H9 (cell line): Measurements from ENCODE around the gene EIF5A. TPM values are rescaled to one million over a fixed set of nuclear protein-coding genes. Genes with fewer than 3 reads are reported as not detected.

Experiments used
- DNase-seq: peaks from one replicate; pipeline ENCODE4 v3.0.0-alpha.2; 2017
- H2AFZ ChIP-seq: one replicate; pipeline ENCODE4 v1.6.1; 2013; ENCODE audit warnings: mild to moderate bottlenecking, low read length, control low read depth, moderate library complexity
- H2AK5ac ChIP-seq: 2 replicates; pipeline ENCODE4 v1.6.1; 2013; ENCODE audit warnings: low read length, control low read depth, mixed read lengths; ENCODE audit not compliant: insufficient read length
- H2BK120ac ChIP-seq: one replicate; pipeline ENCODE4 v1.6.1; 2013; ENCODE audit warnings: low read depth, mild to moderate bottlenecking, low read length, control low read depth, inconsistent platforms; ENCODE audit not compliant: poor library complexity, severe bottlenecking
- H2BK12ac ChIP-seq: 2 replicates; pipeline ENCODE4 v1.6.1; 2013; ENCODE audit warnings: low read length, control low read depth, mixed read lengths, low read depth; ENCODE audit not compliant: insufficient read length
- H2BK15ac ChIP-seq: 2 replicates; pipeline ENCODE4 v1.6.1; 2013; ENCODE audit warnings: low read depth, low read length, control low read depth
- H2BK20ac ChIP-seq: one replicate; pipeline ENCODE4 v1.6.1; 2013; ENCODE audit warnings: low read depth, mild to moderate bottlenecking, low read length, control low read depth, inconsistent platforms; ENCODE audit not compliant: poor library complexity, severe bottlenecking
- H2BK5ac ChIP-seq: 2 replicates; pipeline ENCODE4 v1.6.1; 2013; ENCODE audit warnings: low read length, control low read depth, mixed read lengths; ENCODE audit not compliant: insufficient read length
- H3K14ac ChIP-seq: 2 replicates; pipeline ENCODE4 v1.6.1; 2013; ENCODE audit warnings: low read length, control low read depth; ENCODE audit not compliant: insufficient read depth
- H3K18ac ChIP-seq: 2 replicates; pipeline ENCODE4 v1.6.1; 2013; ENCODE audit warnings: low read depth, mild to moderate bottlenecking, mixed read lengths, low read length, control low read depth; ENCODE audit not compliant: insufficient read length
- H3K23ac ChIP-seq: 2 replicates; pipeline ENCODE4 v1.6.1; 2013; ENCODE audit warnings: low read length, control low read depth, mixed read lengths, low read depth; ENCODE audit not compliant: insufficient read length
- H3K23me2 ChIP-seq: 2 replicates; pipeline ENCODE4 v1.6.1; 2013; ENCODE audit warnings: low read depth, mild to moderate bottlenecking, mixed read lengths, low read length, control low read depth; ENCODE audit not compliant: insufficient read length, poor library complexity, severe bottlenecking
- H3K27ac ChIP-seq: 2 replicates; pipeline ENCODE4 v1.5.1; 2013; ENCODE audit warnings: low read length, control low read depth, mixed read lengths, low read depth; ENCODE audit not compliant: insufficient read length
- H3K27me3 ChIP-seq: 2 replicates; pipeline ENCODE4 v1.6.1; 2013; ENCODE audit warnings: low read length, control low read depth, inconsistent platforms; ENCODE audit not compliant: insufficient read depth
- H3K4ac ChIP-seq: 2 replicates; pipeline ENCODE4 v1.6.1; 2013; ENCODE audit warnings: low read depth, mild to moderate bottlenecking, control low read depth, inconsistent platforms, low read length, moderate library complexity
- H3K4me1 ChIP-seq: 2 replicates; pipeline ENCODE4 v1.6.1; 2013; ENCODE audit warnings: low read length, control low read depth, inconsistent platforms; ENCODE audit not compliant: insufficient read depth
- H3K4me2 ChIP-seq: 2 replicates; pipeline ENCODE4 v1.6.1; 2013; ENCODE audit warnings: low read length, control low read depth, mixed read lengths; ENCODE audit not compliant: insufficient read length, insufficient read depth
- H3K56ac ChIP-seq: 2 replicates; pipeline ENCODE4 v1.6.1; 2013; ENCODE audit warnings: low read depth, mild to moderate bottlenecking, mixed read lengths, low read length, control low read depth; ENCODE audit not compliant: insufficient read length
- H3K79me1 ChIP-seq: 2 replicates; pipeline ENCODE4 v1.6.1; 2013; ENCODE audit warnings: low read depth, mild to moderate bottlenecking, moderate library complexity, low read length, control low read depth, inconsistent platforms; ENCODE audit not compliant: insufficient read depth, poor library complexity, severe bottlenecking
- H3K79me2 ChIP-seq: 2 replicates; pipeline ENCODE4 v1.6.1; 2013; ENCODE audit warnings: low read length, control low read depth, inconsistent platforms; ENCODE audit not compliant: insufficient read depth
- H3K9ac ChIP-seq: 2 replicates; pipeline ENCODE4 v1.6.1; 2013; ENCODE audit warnings: low read length, control low read depth, mixed read lengths; ENCODE audit not compliant: insufficient read length; ENCODE audit errors: extremely low read depth
- H3K9me3 ChIP-seq: one replicate; pipeline ENCODE4 v1.6.1; 2013; ENCODE audit warnings: low read depth, low read length, inconsistent platforms; ENCODE audit not compliant: control insufficient read depth
- H3T11ph ChIP-seq: one replicate; pipeline ENCODE4 v1.6.1; 2013; ENCODE audit warnings: mild to moderate bottlenecking, low read length, control low read depth, inconsistent platforms
- H4K20me1 ChIP-seq: one replicate; pipeline ENCODE4 v1.6.1; 2013; ENCODE audit not compliant: control insufficient read depth, insufficient read length, insufficient read depth
- H4K5ac ChIP-seq: 2 replicates; pipeline ENCODE4 v1.6.1; 2013; ENCODE audit warnings: low read depth, mild to moderate bottlenecking, mixed read lengths, low read length, control low read depth; ENCODE audit not compliant: insufficient read length
- H4K8ac ChIP-seq: replicated peaks from 2 replicates; pipeline ENCODE4 v1.6.1; 2013; ENCODE audit warnings: low read length, control low read depth, mixed read lengths, low read depth; ENCODE audit not compliant: insufficient read length
- H4K91ac ChIP-seq: 2 replicates; pipeline ENCODE4 v1.6.1; 2013; ENCODE audit warnings: low read depth, mild to moderate bottlenecking, moderate library complexity, mixed read lengths, low read length, control low read depth; ENCODE audit not compliant: insufficient read length
- H3K27ac Mint-ChIP-seq, 3 experiments: 2 replicates in 2 of 3; 3 replicates in 1 of 3; pipeline ENCODE4 v1.8.0; 2020 to 2021; ENCODE audit warnings: mixed read lengths in 3 of 3, mild to moderate bottlenecking in 1 of 3, moderate library complexity in 1 of 3
- H3K27me3 Mint-ChIP-seq: 2 replicates; pipeline ENCODE4 v1.8.0; 2021; ENCODE audit warnings: low read depth, mild to moderate bottlenecking, moderate library complexity, mixed read lengths
- H3K36me3 Mint-ChIP-seq, 3 experiments: 2 replicates in 2 of 3; 3 replicates in 1 of 3; pipeline ENCODE4 v1.8.0; 2020 to 2021; ENCODE audit warnings: low read depth in 3 of 3, mixed read lengths in 3 of 3; ENCODE audit not compliant: insufficient read depth in 1 of 3
- H3K4me1 Mint-ChIP-seq, 2 experiments: 2 replicates each; pipeline ENCODE4 v1.8.0; 2020; ENCODE audit warnings: mixed read lengths in 2 of 2
- H3K4me3 Mint-ChIP-seq, 2 experiments: 2 replicates in 1 of 2; 3 replicates in 1 of 2; pipeline ENCODE4 v1.8.0; 2020 to 2021; ENCODE audit warnings: mild to moderate bottlenecking in 2 of 2, mixed read lengths in 2 of 2, moderate library complexity in 1 of 2
- H3K9me3 Mint-ChIP-seq, 2 experiments: 2 replicates in 1 of 2; 3 replicates in 1 of 2; pipeline ENCODE4 v1.8.0; 2020; ENCODE audit warnings: mild to moderate bottlenecking in 2 of 2, mixed read lengths in 2 of 2, moderate library complexity in 1 of 2
- CTCF ChIP-seq: fragments of 200-600 bp; sonication (generic); conservative IDR thresholded peaks from 3 replicates; pipeline ENCODE4 v1.8.0; 2021; ENCODE audit warnings: antibody characterized with exemption, mild to moderate bottlenecking
- WGBS: extraction: QIAGEN DNeasy Blood & Tissue Kit; methylation state at CpG from one replicate; pipeline ENCODE4 v1.1.7; 2013; ENCODE audit warnings: missing lambda C conversion rate, low lambda C conversion rate, mixed read lengths; ENCODE audit not compliant: insufficient read length; ENCODE audit errors: extremely low coverage; 5-methylcytosine and 5-hydroxymethylcytosine counted together
- total RNA-seq: library from RNA; stranded (reverse); gene quantifications from 2 replicates; pipeline ENCODE4 v1.2.1, GENCODE V29; 2021

EIF5A gene
- total RNA-seq, 1 experiment from 2014 or later, result 978 TPM

- H3K27me3 Mint-ChIP-seq, result peaks cover 13% of the 10 kb centered on the region
- peaks cover 0 to 7% (median 2%) of the 10 kb centered on the region in 3 experiments; a peak in 3 of 7 replicates for H3K36me3 Mint-ChIP-seq
- Histone ChIP-seq H3K18ac (peak overlapping the region; percentile 41), H3K9ac (no peak overlapping the region), H3K4ac (no peak overlapping the region), H3T11ph (no peak overlapping the region), H3K79me1 (no peaks in the 10 kb centered on the region), H3K23ac (no peak overlapping the region), H3K9me3 (no peaks in the 10 kb centered on the region), H2BK12ac (no peak overlapping the region), H3K4me1 (peaks cover 4% of the 10 kb centered on the region; the same call in 1 of the 2 replicates), H4K20me1 (no peaks in the 10 kb centered on the region), H4K5ac (no peak overlapping the region), H2AK5ac (no peak overlapping the region), H4K8ac (no peak overlapping the region), H3K27me3 (no peaks in the 10 kb centered on the region), H2BK20ac (no peak overlapping the region), H2BK120ac (no peak overlapping the region), H3K14ac (peak overlapping the region; percentile 55; the same call in 1 of the 2 replicates), H2BK15ac (no peak overlapping the region), H2BK5ac (no peak overlapping the region), H3K79me2 (no peaks in the 10 kb centered on the region), H3K23me2 (peaks cover 12% of the 10 kb centered on the region), H2AFZ (peak overlapping the region; percentile 42), H4K91ac (no peak overlapping the region), H3K4me2 (peak overlapping the region; percentile 75), H3K27ac (peak overlapping the region; percentile 78), H3K56ac (no peak overlapping the region)
- H3K9me3 Mint-ChIP-seq, result no peaks in the 10 kb centered on the region
- TF ChIP-seq CTCF, result peak; percentile 86
- peak overlapping the region in 2 of 3 experiments; percentile 77 to 90; a peak in 3 of 7 replicates for H3K27ac Mint-ChIP-seq
- no CpG with 5 or more reads among the region's 29 CpGs for WGBS
- DNase-seq, result peak; percentile 98
- H3K4me3 Mint-ChIP-seq, result peak overlapping the region; percentile 76 to 92
- H3K4me1 Mint-ChIP-seq, result peaks cover 16 to 23% of the 10 kb centered on the region in 2 experiments
Measured at GRCh38 chr17:7280519-7281073, 26.8 kb upstream of the EIF5A start.
